Suprapubic skin (tissue), 4 donors: Measurements from ENCODE around the gene PITPNM3.

Experiments used
- CTCF ChIP-seq, 2 donors: fragments of 200-600 bp in 1 of 2; fragments of 450-650 bp in 1 of 2; sonication (generic) in 1 of 2; IDR thresholded peaks; one replicate each; pipeline ENCODE4 v1.5.1; 2016 to 2019; ENCODE audit warnings: antibody characterized with exemption in 2 of 2, mild to moderate bottlenecking in 1 of 2, moderate library complexity in 1 of 2
- EP300 ChIP-seq: sonication (generic); formaldehyde crosslinking; IDR thresholded peaks from one replicate; pipeline ENCODE4 v1.6.1; 2017; ENCODE audit warnings: antibody characterized with exemption
- POLR2A ChIP-seq, 2 donors: fragments of 450-650 bp; IDR thresholded peaks; one replicate each; pipeline ENCODE4 v1.6.1; 2017; ENCODE audit warnings: antibody characterized with exemption in 2 of 2, mild to moderate bottlenecking in 2 of 2, moderate library complexity in 2 of 2
- POLR2AphosphoS5 ChIP-seq, 3 donors: sonication (generic); formaldehyde crosslinking; IDR thresholded peaks; one replicate each; pipeline ENCODE4 v1.6.1; 2017; ENCODE audit warnings: antibody characterized with exemption in 3 of 3

- TF ChIP-seq CTCF (IDR thresholded peaks at IDR 0.05), result no peak
- TF ChIP-seq POLR2AphosphoS5 (IDR thresholded peaks at IDR 0.05), result no peak
- TF ChIP-seq POLR2A (IDR thresholded peaks at IDR 0.05), result no peak
- no peak for TF ChIP-seq EP300
Observed at GRCh38 chr17:6446516-6447100, 109.7 kb downstream of the PITPNM3 start.
